H1 (cell line): ENCODE results near the gene RASSF5. TPM values are rescaled to one million over a fixed set of nuclear protein-coding genes. Genes with fewer than 3 reads are reported as not detected.

Experiments used
- CTCF ChIA-PET: fragments of 300-600 bp; sonication (Branson Sonifier 250); formaldehyde crosslinking; loops from one replicate; lab custom pipeline; 2021; ENCODE audit not compliant: partially characterized antibody; lab: Charles Lee
- POLR2A ChIA-PET: fragments of 300-600 bp; sonication (Branson Sonifier 250); formaldehyde crosslinking; loops from one replicate; lab custom pipeline; 2021; ENCODE audit warnings: inconsistent platforms; ENCODE audit not compliant: partially characterized antibody; lab: Charles Lee
- DNase-seq, 2 experiments: peaks; one replicate each; pipeline versions ENCODE4 v3.0.0 to v3.0.0-alpha.2; 2010 to 2022; ENCODE audit warnings: low spot score in 2 of 2, low read depth in 1 of 2, mixed read lengths in 1 of 2
- FAIRE-seq: peaks from 2 replicates; lab custom pipeline; 2011; peaks lifted over from hg19 to GRCh38; lab: Jason Lieb, UNC
- H2AFZ ChIP-seq: 2 replicates; pipeline ENCODE4 v1.8.1; 2012; ENCODE audit warnings: low read length, inconsistent platforms
- H2AK5ac ChIP-seq: 2 replicates; pipeline ENCODE4 v1.6.1; 2013; ENCODE audit warnings: low read depth, low read length
- H2BK120ac ChIP-seq: replicated peaks from 2 replicates; pipeline ENCODE3; 2013; ENCODE audit warnings: low read depth, low read length, inconsistent platforms
- H2BK12ac ChIP-seq: 2 replicates; pipeline ENCODE4 v1.6.1; 2013; ENCODE audit warnings: low read depth, low read length
- H2BK15ac ChIP-seq: 2 replicates; pipeline ENCODE4 v1.6.1; 2013; ENCODE audit warnings: low read length
- H2BK20ac ChIP-seq: 2 replicates; pipeline ENCODE4 v1.6.1; 2013; ENCODE audit warnings: low read length
- H2BK5ac ChIP-seq: 2 replicates; pipeline ENCODE4 v1.6.1; 2013; ENCODE audit warnings: low read depth, low read length
- H3K14ac ChIP-seq: 2 replicates; pipeline ENCODE4 v1.6.1; 2013; ENCODE audit warnings: inconsistent platforms; ENCODE audit not compliant: insufficient read length
- H3K18ac ChIP-seq: 2 replicates; pipeline ENCODE4 v1.6.1; 2013; ENCODE audit warnings: low read length; ENCODE audit errors: extremely low read depth
- H3K23ac ChIP-seq: 2 replicates; pipeline ENCODE4 v1.6.1; 2013; ENCODE audit warnings: inconsistent platforms; ENCODE audit not compliant: insufficient read length
- H3K23me2 ChIP-seq: 2 replicates; pipeline ENCODE4 v1.6.1; 2013; ENCODE audit warnings: low read depth, low read length
- H3K27ac ChIP-seq: 2 replicates; pipeline ENCODE4 v1.6.1; 2011; ENCODE audit warnings: low read depth, low read length, inconsistent platforms
- H3K27me3 ChIP-seq, 4 experiments: replicated peaks in 1 of 4; 1 replicate in 1 of 4; 2 replicates in 3 of 4; pipeline versions ENCODE4 v1.6.1 to v1.8.1; 2011 to 2013; ENCODE audit warnings: low read length in 3 of 4, mild to moderate bottlenecking in 3 of 4, inconsistent platforms in 2 of 4, mixed read lengths in 2 of 4, moderate library complexity in 1 of 4; ENCODE audit not compliant: control insufficient read depth in 3 of 4, insufficient read depth in 3 of 4; ENCODE audit errors: extremely low read depth in 1 of 4
- H3K36me3 ChIP-seq, 4 experiments: 2 replicates each; pipeline versions ENCODE4 v1.6.1 to v1.8.1; 2011 to 2013; ENCODE audit warnings: mild to moderate bottlenecking in 4 of 4, low read length in 3 of 4, moderate library complexity in 2 of 4, control low read depth in 1 of 4, inconsistent platforms in 1 of 4; ENCODE audit not compliant: insufficient read depth in 4 of 4, control insufficient read depth in 2 of 4
- H3K4ac ChIP-seq: replicated peaks from 2 replicates; pipeline ENCODE3; 2013; ENCODE audit warnings: low read length, low read depth, mixed read lengths, inconsistent platforms; ENCODE audit not compliant: insufficient read length
- H3K4me1 ChIP-seq, 4 experiments: replicated peaks in 1 of 4; 1 replicate in 1 of 4; 2 replicates in 3 of 4; pipeline versions ENCODE4 v1.6.1 to v1.8.1; 2011 to 2013; ENCODE audit warnings: low read length in 3 of 4, inconsistent platforms in 2 of 4, mixed read lengths in 1 of 4; ENCODE audit not compliant: insufficient read depth in 4 of 4, control insufficient read depth in 3 of 4
- H3K4me2 ChIP-seq, 2 experiments: 2 replicates each; pipeline versions ENCODE4 v1.6.1 to v1.8.1; 2011 to 2013; ENCODE audit warnings: low read depth in 2 of 2, low read length in 2 of 2, control low read depth in 1 of 2, inconsistent platforms in 1 of 2, mild to moderate bottlenecking in 1 of 2; ENCODE audit not compliant: insufficient read depth in 1 of 2
- H3K4me3 ChIP-seq, 4 experiments: fragments of 200-600, 300-600 bp in 1 of 4; sonication (generic), shearing (Covaris generic), sonication (Bioruptor Twin) in 1 of 4; 2 replicates each; pipeline versions ENCODE4 v1.5.1 to v1.8.1; 2011 to 2016; ENCODE audit warnings: low read length in 4 of 4, low read depth in 3 of 4, control low read depth in 2 of 4, inconsistent platforms in 2 of 4, mild to moderate bottlenecking in 2 of 4, mixed read lengths in 1 of 4, moderate library complexity in 1 of 4; ENCODE audit not compliant: insufficient read depth in 2 of 4; ENCODE audit errors: extremely low read depth in 1 of 4
- H3K56ac ChIP-seq: replicated peaks from 2 replicates; pipeline ENCODE3; 2013; ENCODE audit warnings: low read depth, mild to moderate bottlenecking, mixed read lengths, low read length, inconsistent platforms; ENCODE audit not compliant: insufficient read length
- H3K79me1 ChIP-seq: 2 replicates; pipeline ENCODE4 v1.6.1; 2013; ENCODE audit warnings: low read depth, low read length, control low read depth
- H3K79me2 ChIP-seq, 2 experiments: 2 replicates each; pipeline versions ENCODE4 v1.6.1 to v1.8.1; 2012 to 2013; ENCODE audit warnings: low read length in 2 of 2, mild to moderate bottlenecking in 2 of 2, inconsistent platforms in 1 of 2; ENCODE audit not compliant: insufficient read depth in 2 of 2, control insufficient read depth in 1 of 2
- H3K9ac ChIP-seq, 4 experiments: replicated peaks in 1 of 4; 1 replicate in 1 of 4; 2 replicates in 3 of 4; pipeline versions ENCODE4 v1.6.1 to v1.8.1; 2011 to 2013; ENCODE audit warnings: low read depth in 3 of 4, low read length in 3 of 4, control low read depth in 2 of 4, mild to moderate bottlenecking in 2 of 4, moderate library complexity in 2 of 4, inconsistent platforms in 1 of 4; ENCODE audit errors: extremely low read depth in 1 of 4
- H3K9me3 ChIP-seq, 2 experiments: 2 replicates each; pipeline versions ENCODE4 v1.6.1 to v1.8.1; 2012 to 2013; ENCODE audit warnings: mild to moderate bottlenecking in 2 of 2, moderate library complexity in 2 of 2, control low read depth in 1 of 2, inconsistent platforms in 1 of 2, low read depth in 1 of 2, low read length in 1 of 2, mixed read lengths in 1 of 2; ENCODE audit not compliant: insufficient read depth in 2 of 2
- H4K20me1 ChIP-seq, 2 experiments: replicated peaks in 1 of 2; 2 replicates each; pipeline versions ENCODE3 to v1.8.1; 2011 to 2013; ENCODE audit warnings: inconsistent platforms in 2 of 2, low read length in 2 of 2, mild to moderate bottlenecking in 1 of 2; ENCODE audit not compliant: insufficient read depth in 2 of 2, control insufficient read depth in 1 of 2
- H4K5ac ChIP-seq: 2 replicates; pipeline ENCODE4 v1.6.1; 2013; ENCODE audit warnings: low read length, low read depth, mixed read lengths, inconsistent platforms; ENCODE audit not compliant: insufficient read length
- H4K8ac ChIP-seq: 2 replicates; pipeline ENCODE4 v1.8.0; 2013; ENCODE audit warnings: mild to moderate bottlenecking, moderate library complexity, low read length, inconsistent platforms; ENCODE audit not compliant: insufficient read depth; ENCODE audit errors: extremely low read depth
- H4K91ac ChIP-seq: replicated peaks from 2 replicates; pipeline ENCODE3; 2013; ENCODE audit warnings: low read length, mixed read lengths, inconsistent platforms; ENCODE audit not compliant: insufficient read length
- ATF3 ChIP-seq: IDR thresholded peaks from 2 replicates; pipeline ENCODE4 v1.6.1; 2011; ENCODE audit warnings: low read depth, mild to moderate bottlenecking, low read length; ENCODE audit not compliant: insufficient read depth
- CTBP2 ChIP-seq: IDR thresholded peaks from 2 replicates; pipeline ENCODE4 v1.7.0; 2011; ENCODE audit warnings: borderline replicate concordance, mild to moderate bottlenecking, moderate library complexity, mixed read lengths, low read length; ENCODE audit not compliant: insufficient read depth, insufficient read length
- SP4 ChIP-seq: IDR thresholded peaks from 2 replicates; pipeline ENCODE4 v1.6.1; 2012; ENCODE audit warnings: low read length, inconsistent platforms
- TAF1 ChIP-seq: IDR thresholded peaks from 2 replicates; pipeline ENCODE4 v1.6.1; 2011; ENCODE audit warnings: mild to moderate bottlenecking, low read depth, low read length
- TCF12 ChIP-seq: IDR thresholded peaks from 2 replicates; pipeline ENCODE4 v1.6.1; 2011; ENCODE audit warnings: low read depth, mild to moderate bottlenecking, low read length
- ZNF274 ChIP-seq: IDR thresholded peaks from 2 replicates; pipeline ENCODE4 v1.7.0; 2012; ENCODE audit warnings: low read length, borderline replicate concordance; ENCODE audit errors: extremely low read depth
- WGBS, 2 experiments: shearing (Covaris generic) in 1 of 2; methylation state at CpG; one replicate each; pipeline versions ENCODE4 v1.1.6 to v1.1.7; 2013 to 2015; ENCODE audit warnings: low lambda C conversion rate in 2 of 2, mixed read lengths in 2 of 2, inconsistent platforms in 1 of 2, low coverage in 1 of 2, missing lambda C conversion rate in 1 of 2; ENCODE audit not compliant: insufficient replicate concordance in 2 of 2, insufficient coverage in 1 of 2, insufficient read length in 1 of 2; ENCODE audit errors: extremely low coverage in 1 of 2, missing lambda C conversion rate in 1 of 2; 5-methylcytosine and 5-hydroxymethylcytosine counted together
- polyA plus RNA-seq, 7 experiments: library from polyadenylated mRNA; depleted of rRNA in 3 of 7; stranded (reverse) in 5 of 7; unstranded in 2 of 7; fragments of >200 nt in 5 of 7; fragments of 200-250 nt in 2 of 7; gene quantifications; 1 replicate in 5 of 7; 2 replicates in 1 of 7; 4 replicates in 1 of 7; pipeline versions ENCODE4 v1.2.1 to v1.2.3, GENCODE V29; 2011 to 2013; ENCODE audit warnings: missing spikeins in 2 of 7, mixed read lengths in 2 of 7
- total RNA-seq: library from RNA; stranded (reverse); fragmentation: NEBNext Ultra II Directional; extraction: Animal tissue kit (Norgen Biotek cat#: 25700); gene quantifications from 2 replicates; pipeline ENCODE4 v1.2.1, GENCODE V29; 2021

The RASSF5 gene
- total and polyA plus RNA-seq, 2 of the 8 experiments (the other 6 are each of a cell fraction or from before 2014, with no cell fraction given) = 0.82 to 1.8 TPM

GRCh38 chr1:206575165-206575893 lies 68.0 kb downstream of the RASSF5 start:
- no peak for FAIRE-seq
- H3K36me3 ChIP-seq = no peaks in the 10 kb centered on the region
- no peaks in the 10 kb centered on the region for H3K4me1 ChIP-seq
- H3K79me1 ChIP-seq = no peaks in the 10 kb centered on the region
- H2AK5ac ChIP-seq = no peak overlapping the region
- no peak overlapping the region; a peak in 1 of 7 replicates for H3K9ac ChIP-seq
- no peak overlapping the region for H3K4me2 ChIP-seq
- no peak overlapping the region for H3K18ac ChIP-seq
- no peak overlapping the region for H3K56ac ChIP-seq
- no peak for DNase-seq
- 87% methylated on average over 11 of the region's 11 CpGs; no CpG with 5 or more reads in 1 of the 2 experiments for WGBS, 2 experiments
- CTCF ChIA-PET = interaction anchor here (1.0 to 16.9 kb wide), 10 partner anchors 9 to 103 kb away, joined by 3 to 298 read pairs (median 8); no protein-coding TSS in a partner anchor
- H3K27me3 ChIP-seq = 0 out of 7 replicates have a peak, but pooled peaks cover 0 to 3% (median 0%) of the 10 kb centered on the region in 4 experiments
- H3K27ac ChIP-seq = no peak overlapping the region
- no peak overlapping the region for H2AFZ ChIP-seq
- H3K23ac ChIP-seq = no peak overlapping the region
- no peak overlapping the region for H3K4me3 ChIP-seq
- POLR2A ChIA-PET = interaction anchor here (1.2 kb wide), 1 partner anchor 11 kb away, joined by 3 read pairs; no protein-coding TSS in a partner anchor
- no peak overlapping the region for H4K8ac ChIP-seq
- no peak overlapping the region for H2BK12ac ChIP-seq
- H2BK120ac ChIP-seq = no peak overlapping the region
- H2BK5ac ChIP-seq = no peak overlapping the region
- H4K91ac ChIP-seq = no peak overlapping the region
- H4K20me1 ChIP-seq = no peaks in the 10 kb centered on the region
- no peak overlapping the region for H2BK20ac ChIP-seq
- H4K5ac ChIP-seq = no peak overlapping the region
- H2BK15ac ChIP-seq = no peak overlapping the region
- no peaks in the 10 kb centered on the region for H3K9me3 ChIP-seq
- no peak overlapping the region for H3K14ac ChIP-seq
- H3K79me2 ChIP-seq = no peaks in the 10 kb centered on the region
- no peak overlapping the region for H3K4ac ChIP-seq
- H3K23me2 ChIP-seq = no peaks in the 10 kb centered on the region
- TF ChIP-seq TAF1 (no peak), TCF12 (no peak), CTBP2 (no peak), ZNF274 (no peak), SP4 (no peak), ATF3 (no peak)
